Measurements from ENCODE around the gene PLXND1. TPM values are rescaled to one million over a fixed set of nuclear protein-coding genes. Genes with fewer than 3 reads are reported as not detected.

PLXND1 gene
- total RNA-seq, 1 donor from 2014 or later: 96.5 TPM

GRCh38 chr3:129616291-129616690 is 9.8 kb upstream of the PLXND1 start:
- intact Hi-C loops (cut with DNase I): no loop called here
- TF ChIP-seq POLR2A (IDR thresholded peaks at IDR 0.05): no peak
- no peak for TF ChIP-seq POLR2AphosphoS5 (IDR thresholded peaks at IDR 0.05; ENCODE audit: insufficient read depth in 1 of 2, low read depth in 1 of 2)
- TF ChIP-seq CTCF (IDR thresholded peaks at IDR 0.05): no peak
- no peak for DNase-seq (ENCODE audit: extremely low spot score in 2 of 2)
- Histone ChIP-seq H3K4me3 (no peak overlapping the region), H3K9me3 (no peaks in the 10 kb centered on the region), H3K27ac (peak overlapping the region; percentile 78), H3K27me3 (no peaks in the 10 kb centered on the region), H3K36me3 (no peaks in the 10 kb centered on the region), H3K4me1 (peaks cover 43% of the 10 kb centered on the region)

- H3K36me3 ChIP-seq: no peaks in the 10 kb centered on the region
- TF ChIP-seq POLR2AphosphoS5 (IDR thresholded peaks at IDR 0.05; ENCODE audit: insufficient read depth in 1 of 2, low read depth in 1 of 2): no peak
- peaks cover 47% of the 10 kb centered on the region for H3K4me1 ChIP-seq
These were observed 9.3 kb upstream of the PLXND1 start for GRCh38 chr3:129615751-129616281.

GRCh38 chr3:129614927-129615363 is 8.5 kb upstream of the PLXND1 start:
- no peak for DNase-seq (ENCODE audit: extremely low spot score in 2 of 2)
- intact Hi-C loops (cut with DNase I): loop anchor here (5.0 kb wide), 1 partner anchor 123 kb away; no protein-coding TSS in a partner anchor
- H3K4me1 ChIP-seq: peaks cover 47% of the 10 kb centered on the region

More at GRCh38 chr3:129615751-129616281, 9.3 kb upstream of the PLXND1 start:
- intact Hi-C loops (cut with DNase I): no loop called here
- Histone ChIP-seq H3K27ac (peak overlapping the region; percentile 78), H3K9me3 (no peaks in the 10 kb centered on the region), H3K4me3 (no peak overlapping the region), H3K27me3 (no peaks in the 10 kb centered on the region)
- DNase-seq (ENCODE audit: extremely low spot score in 2 of 2): no peak

GRCh38 chr3:129614435-129614834 is 8.0 kb upstream of the PLXND1 start:
- Histone ChIP-seq H3K9me3 (no peaks in the 10 kb centered on the region), H3K27ac (peak overlapping the region; percentile 78), H3K36me3 (no peaks in the 10 kb centered on the region), H3K27me3 (no peaks in the 10 kb centered on the region), H3K4me3 (no peak overlapping the region), H3K4me1 (peaks cover 47% of the 10 kb centered on the region)
- DNase-seq (ENCODE audit: extremely low spot score in 2 of 2): no peak
- intact Hi-C loops (cut with DNase I): loop anchor here (5.0 kb wide), 1 partner anchor 122 kb away; no protein-coding TSS in a partner anchor
- TF ChIP-seq POLR2AphosphoS5 (IDR thresholded peaks at IDR 0.05; ENCODE audit: insufficient read depth in 1 of 2, low read depth in 1 of 2) (no peak), POLR2A (IDR thresholded peaks at IDR 0.05) (no peak), CTCF (IDR thresholded peaks at IDR 0.05) (no peak)

More at GRCh38 chr3:129614927-129615363, 8.5 kb upstream of the PLXND1 start:
- H3K27me3 ChIP-seq: no peaks in the 10 kb centered on the region
- TF ChIP-seq POLR2A (IDR thresholded peaks at IDR 0.05) (no peak), CTCF (IDR thresholded peaks at IDR 0.05) (no peak), POLR2AphosphoS5 (IDR thresholded peaks at IDR 0.05; ENCODE audit: insufficient read depth in 1 of 2, low read depth in 1 of 2) (no peak)
- H3K4me3 ChIP-seq: no peak overlapping the region
- H3K36me3 ChIP-seq: no peaks in the 10 kb centered on the region
- no peaks in the 10 kb centered on the region for H3K9me3 ChIP-seq
- peak overlapping the region; percentile 78 for H3K27ac ChIP-seq

GRCh38 chr3:129613367-129613740 is 6.9 kb upstream of the PLXND1 start:
- Histone ChIP-seq H3K4me3 (no peak overlapping the region), H3K36me3 (no peaks in the 10 kb centered on the region), H3K27ac (peak overlapping the region; percentile 71), H3K4me1 (peaks cover 56% of the 10 kb centered on the region), H3K9me3 (no peaks in the 10 kb centered on the region), H3K27me3 (no peaks in the 10 kb centered on the region)
- no peak for TF ChIP-seq CTCF (IDR thresholded peaks at IDR 0.05)
- no peak for TF ChIP-seq POLR2AphosphoS5 (IDR thresholded peaks at IDR 0.05; ENCODE audit: insufficient read depth in 1 of 2, low read depth in 1 of 2)
- intact Hi-C loops (cut with DNase I): loop anchor here (5.0 kb wide), 1 partner anchor 121 kb away; no protein-coding TSS in a partner anchor
- DNase-seq (ENCODE audit: extremely low spot score in 2 of 2): no peak
